ENCODE results near the gene LRCH4. TPM values are rescaled to one million over a fixed set of nuclear protein-coding genes. Genes with fewer than 3 reads are reported as not detected.

Gene LRCH4
- total RNA-seq, 4 donors from 2014 or later, result 37.6 to 101 (median 56.2) TPM

GRCh38 chr7:100584683-100585510 is 1.0 kb downstream of the LRCH4 start:
- Histone ChIP-seq H3K36me3 (peaks cover 24% of the 10 kb centered on the region), H3K27me3 (no peaks in the 10 kb centered on the region), H3K9me3 (no peaks in the 10 kb centered on the region), H3K4me1 (peaks cover 51% of the 10 kb centered on the region), H3K4me3 (peak overlapping the region; percentile 99), H3K27ac (peak overlapping the region; percentile 96)
- DNase-seq (ENCODE audit: low spot score in 2 of 2), result peak in 1 of 2 donors; percentile 71
- no peak for TF ChIP-seq CTCF (IDR thresholded peaks at IDR 0.05)
- no peak for TF ChIP-seq EP300 (IDR thresholded peaks at IDR 0.05)
- TF ChIP-seq POLR2A (IDR thresholded peaks at IDR 0.05), result no peak
- TF ChIP-seq POLR2AphosphoS5 (IDR thresholded peaks at IDR 0.05), result no peak
- 8% methylated on average over 19 of the region's 20 CpGs for WGBS

DNA sequence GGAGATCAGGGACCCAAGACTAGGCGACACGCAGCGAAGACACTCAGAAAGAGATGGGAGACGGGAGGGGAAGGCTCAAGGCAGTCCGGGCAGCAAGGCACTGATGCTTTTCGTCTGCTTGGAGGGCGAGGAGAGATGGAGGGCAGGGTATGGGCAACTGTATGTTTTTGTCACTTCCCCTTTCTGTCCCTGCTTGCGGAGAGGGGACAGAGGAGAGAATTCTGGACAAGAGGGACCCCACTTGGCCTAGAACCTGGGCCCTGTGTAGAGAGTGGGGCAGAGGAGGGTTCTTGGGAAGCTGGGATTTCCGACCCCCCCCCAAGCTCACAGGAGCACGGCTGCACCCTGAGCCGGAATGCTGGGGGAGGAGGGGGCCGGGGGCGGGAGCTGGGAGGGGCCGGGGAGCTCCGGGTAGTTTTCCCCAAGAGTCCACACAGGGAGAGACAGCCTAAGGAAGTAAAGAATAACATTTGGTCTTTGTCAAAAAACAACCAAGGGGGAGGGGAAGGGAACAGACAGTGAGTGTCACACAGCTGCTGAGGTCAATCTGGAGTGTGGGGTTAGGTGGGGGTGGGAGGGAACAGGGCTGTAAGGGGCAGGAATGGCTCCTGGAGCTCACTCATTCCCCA is 1.8 kb downstream of the LRCH4 start:
- Histone ChIP-seq H3K36me3 (peaks cover 31% of the 10 kb centered on the region), H3K27ac (peak overlapping the region; percentile 96), H3K27me3 (no peaks in the 10 kb centered on the region), H3K4me3 (peak overlapping the region; percentile 99), H3K9me3 (no peaks in the 10 kb centered on the region), H3K4me1 (peaks cover 51% of the 10 kb centered on the region)
- WGBS, result 46% methylated on average over 15 of the region's 15 CpGs
- DNase-seq (ENCODE audit: low spot score in 2 of 2), result no peak
- TF ChIP-seq CTCF (IDR thresholded peaks at IDR 0.05), result no peak
- no peak for TF ChIP-seq POLR2AphosphoS5 (IDR thresholded peaks at IDR 0.05)
- no peak for TF ChIP-seq EP300 (IDR thresholded peaks at IDR 0.05)
- no peak for TF ChIP-seq POLR2A (IDR thresholded peaks at IDR 0.05)

- peaks cover 39% of the 10 kb centered on the region for H3K36me3 ChIP-seq
- 49% methylated on average over 21 of the region's 23 CpGs for WGBS
- DNase-seq (ENCODE audit: low spot score in 2 of 2), result peak in 1 of 2 donors; percentile 78
- H3K4me1 ChIP-seq, result peaks cover 51% of the 10 kb centered on the region
- no peak for TF ChIP-seq POLR2AphosphoS5 (IDR thresholded peaks at IDR 0.05)
- TF ChIP-seq EP300 (IDR thresholded peaks at IDR 0.05), result no peak
- TF ChIP-seq CTCF (IDR thresholded peaks at IDR 0.05), result no peak
- no peak for TF ChIP-seq POLR2A (IDR thresholded peaks at IDR 0.05)
- peak overlapping the region; percentile 96 for H3K27ac ChIP-seq
- no peaks in the 10 kb centered on the region for H3K27me3 ChIP-seq
- peak overlapping the region; percentile 99 for H3K4me3 ChIP-seq
- no peaks in the 10 kb centered on the region for H3K9me3 ChIP-seq
Observed at GRCh38 chr7:100583132-100584053, 2.5 kb downstream of the LRCH4 start.

DNA sequence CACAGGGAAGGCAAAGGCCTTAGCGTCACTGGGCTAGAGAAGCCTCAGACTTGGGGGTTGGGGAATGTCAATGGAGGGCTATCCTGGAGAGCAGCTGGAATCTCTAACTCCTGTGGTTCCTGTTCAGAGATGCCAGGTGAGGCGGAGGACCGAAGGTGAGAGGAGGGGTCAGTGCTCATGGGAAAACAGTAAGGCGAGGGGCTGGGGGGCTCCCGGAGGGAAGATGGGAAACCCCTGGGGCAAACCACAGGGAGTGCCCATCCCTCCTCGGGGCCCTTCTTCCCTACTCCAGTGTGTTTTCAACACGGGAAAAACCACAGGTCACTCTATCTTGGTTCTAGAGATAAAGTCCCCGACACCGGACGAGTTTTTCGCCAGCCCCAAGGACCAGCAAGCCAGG is 3.3 kb downstream of the LRCH4 start:
- 73% methylated on average over 11 of the region's 11 CpGs for WGBS
- Histone ChIP-seq H3K9me3 (no peaks in the 10 kb centered on the region), H3K4me3 (no peak overlapping the region), H3K27me3 (no peaks in the 10 kb centered on the region), H3K4me1 (peaks cover 51% of the 10 kb centered on the region), H3K36me3 (peaks cover 47% of the 10 kb centered on the region), H3K27ac (peak overlapping the region; percentile 96)
- TF ChIP-seq POLR2A (IDR thresholded peaks at IDR 0.05) (no peak), POLR2AphosphoS5 (IDR thresholded peaks at IDR 0.05) (no peak), CTCF (IDR thresholded peaks at IDR 0.05) (no peak)
- no peak for DNase-seq (ENCODE audit: low spot score in 2 of 2)
